Measurements from ENCODE around the gene TMED8. TPM values are rescaled to one million over a fixed set of nuclear protein-coding genes. Genes with fewer than 3 reads are reported as not detected.
A peak's percentile ranks its signal among the peaks of the same experiment; 100 is the strongest.

Gene TMED8
- total and polyA plus RNA-seq, 4 donors: 1.3 to 6.9 (median 4.2) TPM

- no peaks in the 10 kb centered on the region for H3K27me3 ChIP-seq (ENCODE audit: control insufficient read depth in 4 of 4, insufficient read depth in 4 of 4, low read length in 3 of 4)
- 42% methylated on average over 3 of the region's 3 CpGs for WGBS
- H3K36me3 ChIP-seq (ENCODE audit: control insufficient read depth in 4 of 4, insufficient read depth in 3 of 4, low read depth in 1 of 4, low read length in 3 of 4): no peaks in the 10 kb centered on the region
- no peaks in the 10 kb centered on the region for H3K4me1 ChIP-seq (ENCODE audit: control insufficient read depth in 4 of 4, insufficient read depth in 4 of 4, low read length in 3 of 4)
- TF ChIP-seq RAD21 (IDR thresholded peaks at IDR 0.05) (peak; percentile 19 to 67), CTCF (IDR thresholded peaks at IDR 0.05; ENCODE audit: low read depth, low read length, missing input control) (peak; percentile 22), RXRA (IDR thresholded peaks at IDR 0.05) (no peak)
- H3K4me3 ChIP-seq (ENCODE audit: low read depth in 1 of 3, low read length in 3 of 3): no peak overlapping the region
- no peak overlapping the region for H3K27ac ChIP-seq (ENCODE audit: low read depth in 1 of 2, low read length in 2 of 2)
- H3K9me3 ChIP-seq (ENCODE audit: control insufficient read depth in 4 of 4, low read length in 3 of 4): no peaks in the 10 kb centered on the region
- DNase-seq (ENCODE audit: low spot score): no peak
- no peak overlapping the region for H3K9ac ChIP-seq (ENCODE audit: low read depth in 1 of 2, low read length in 2 of 2)
Measured at GRCh38 chr14:77409131-77409533, 32.2 kb upstream of the TMED8 start.

GRCh38 chr14:77407158-77407557 lies 30.3 kb upstream of the TMED8 start:
- Histone ChIP-seq H3K4me1 (ENCODE audit: control insufficient read depth in 4 of 4, insufficient read depth in 4 of 4, low read length in 3 of 4) (no peaks in the 10 kb centered on the region), H3K9me3 (ENCODE audit: control insufficient read depth in 4 of 4, low read length in 3 of 4) (no peaks in the 10 kb centered on the region), H3K4me3 (ENCODE audit: low read depth in 1 of 3, low read length in 3 of 3) (no peak overlapping the region), H3K36me3 (ENCODE audit: control insufficient read depth in 4 of 4, insufficient read depth in 3 of 4, low read depth in 1 of 4, low read length in 3 of 4) (no peaks in the 10 kb centered on the region), H3K9ac (ENCODE audit: low read depth in 1 of 2, low read length in 2 of 2) (no peak overlapping the region), H3K27me3 (ENCODE audit: control insufficient read depth in 4 of 4, insufficient read depth in 4 of 4, low read length in 3 of 4) (no peaks in the 10 kb centered on the region), H3K27ac (ENCODE audit: low read depth in 1 of 2, low read length in 2 of 2) (no peak overlapping the region)
- TF ChIP-seq HNF4A (conservative IDR thresholded peaks at IDR 0.05): no peak
- TF ChIP-seq RAD21 (IDR thresholded peaks at IDR 0.05): no peak
- TF ChIP-seq ZBTB33 (IDR thresholded peaks at IDR 0.05): no peak
- TF ChIP-seq GABPA (IDR thresholded peaks at IDR 0.05 in 1 of 2, conservative IDR thresholded peaks at IDR 0.05 in 1 of 2): no peak
- TF ChIP-seq HNF4G (IDR thresholded peaks at IDR 0.05): no peak
- TF ChIP-seq FOXA1 (IDR thresholded peaks at IDR 0.05): no peak
- no peak for TF ChIP-seq ATF3 (IDR thresholded peaks at IDR 0.05)
- no peak for TF ChIP-seq TAF1 (conservative IDR thresholded peaks at IDR 0.05)
- WGBS: 85% methylated on average over 2 of the region's 2 CpGs
- DNase-seq (ENCODE audit: low spot score): no peak

- Histone ChIP-seq H3K36me3 (ENCODE audit: control insufficient read depth in 4 of 4, insufficient read depth in 3 of 4, low read depth in 1 of 4, low read length in 3 of 4) (no peaks in the 10 kb centered on the region), H3K4me3 (ENCODE audit: low read depth in 1 of 3, low read length in 3 of 3) (no peak overlapping the region), H3K27me3 (ENCODE audit: control insufficient read depth in 4 of 4, insufficient read depth in 4 of 4, low read length in 3 of 4) (no peaks in the 10 kb centered on the region), H3K4me1 (ENCODE audit: control insufficient read depth in 4 of 4, insufficient read depth in 4 of 4, low read length in 3 of 4) (no peaks in the 10 kb centered on the region), H3K27ac (ENCODE audit: low read depth in 1 of 2, low read length in 2 of 2) (no peak overlapping the region), H3K9me3 (ENCODE audit: control insufficient read depth in 4 of 4, low read length in 3 of 4) (no peaks in the 10 kb centered on the region), H3K9ac (ENCODE audit: low read depth in 1 of 2, low read length in 2 of 2) (no peak overlapping the region)
- DNase-seq (ENCODE audit: low spot score): no peak
- TF ChIP-seq REST (IDR thresholded peaks at IDR 0.05): no peak
- no peak for TF ChIP-seq ATF3 (IDR thresholded peaks at IDR 0.05)
- WGBS: 73% methylated on average over 6 of the region's 6 CpGs
Measured at GRCh38 chr14:77406718-77407117, 29.8 kb upstream of the TMED8 start.

All from liver (tissue), 9 donors.